Neuron (in vitro differentiated cells): Measurements from ENCODE around the gene DGKA.

Experiments
- H2AFZ ChIP-seq: one replicate; pipeline ENCODE4 v1.6.1; 2013; ENCODE audit warnings: low read depth, mild to moderate bottlenecking, inconsistent platforms, low read length, moderate library complexity
- H3K27me3 ChIP-seq: one replicate; pipeline ENCODE4 v1.6.1; 2013; ENCODE audit warnings: low read length; ENCODE audit not compliant: insufficient read depth
- H3K36me3 ChIP-seq: one replicate; pipeline ENCODE4 v1.6.1; 2013; ENCODE audit warnings: low read length; ENCODE audit not compliant: insufficient read depth
- H3K4me1 ChIP-seq: one replicate; pipeline ENCODE4 v1.6.1; 2013; ENCODE audit warnings: low read length; ENCODE audit not compliant: insufficient read depth
- H3K4me3 ChIP-seq: 2 replicates; pipeline ENCODE4 v1.5.1; 2013; ENCODE audit warnings: mild to moderate bottlenecking, low read length, moderate library complexity
- H3K9me3 ChIP-seq: one replicate; pipeline ENCODE4 v1.6.1; 2013; ENCODE audit warnings: low read length

The DGKA gene

GRCh38 chr12:55934773-55935172 is 3.8 kb downstream of the DGKA start:
- H3K4me3 ChIP-seq, result no peak overlapping the region
- H3K9me3 ChIP-seq, result no peaks in the 10 kb centered on the region
- no peaks in the 10 kb centered on the region for H3K36me3 ChIP-seq

GRCh38 chr12:55935738-55936151 is 4.8 kb downstream of the DGKA start:
- H2AFZ ChIP-seq, result no peak overlapping the region

More at GRCh38 chr12:55934773-55935172, 3.8 kb downstream of the DGKA start:
- H3K4me1 ChIP-seq, result peaks cover 12% of the 10 kb centered on the region
- no peak overlapping the region for H2AFZ ChIP-seq
- H3K27me3 ChIP-seq, result peaks cover 6% of the 10 kb centered on the region

GRCh38 chr12:55937981-55938380 is 7.0 kb downstream of the DGKA start:
- H3K4me3 ChIP-seq, result no peak overlapping the region
- no peaks in the 10 kb centered on the region for H3K36me3 ChIP-seq
- H3K27me3 ChIP-seq, result no peaks in the 10 kb centered on the region
- no peak overlapping the region for H2AFZ ChIP-seq
- H3K4me1 ChIP-seq, result peaks cover 7% of the 10 kb centered on the region
- H3K9me3 ChIP-seq, result no peaks in the 10 kb centered on the region

More at GRCh38 chr12:55935738-55936151, 4.8 kb downstream of the DGKA start:
- H3K27me3 ChIP-seq, result peaks cover 6% of the 10 kb centered on the region
- H3K36me3 ChIP-seq, result no peaks in the 10 kb centered on the region
- H3K9me3 ChIP-seq, result no peaks in the 10 kb centered on the region
- peaks cover 17% of the 10 kb centered on the region for H3K4me1 ChIP-seq
- no peak overlapping the region for H3K4me3 ChIP-seq

- no peak overlapping the region for H2AFZ ChIP-seq
- no peaks in the 10 kb centered on the region for H3K36me3 ChIP-seq
- H3K4me3 ChIP-seq, result no peak overlapping the region
- no peaks in the 10 kb centered on the region for H3K27me3 ChIP-seq
- H3K9me3 ChIP-seq, result no peaks in the 10 kb centered on the region
- peaks cover 7% of the 10 kb centered on the region for H3K4me1 ChIP-seq
Observed at GRCh38 chr12:55938826-55939501, 8.0 kb downstream of the DGKA start.

GRCh38 chr12:55940065-55940732 is 9.2 kb downstream of the DGKA start:
- no peak overlapping the region for H2AFZ ChIP-seq
- H3K27me3 ChIP-seq, result no peaks in the 10 kb centered on the region
- H3K4me3 ChIP-seq, result no peak overlapping the region
- no peaks in the 10 kb centered on the region for H3K9me3 ChIP-seq
- H3K36me3 ChIP-seq, result no peaks in the 10 kb centered on the region
- H3K4me1 ChIP-seq, result peaks cover 7% of the 10 kb centered on the region

GRCh38 chr12:55942055-55942454 is 11.1 kb downstream of the DGKA start:
- Histone ChIP-seq H3K4me1 (peaks cover 7% of the 10 kb centered on the region), H3K4me3 (no peak overlapping the region), H3K9me3 (no peaks in the 10 kb centered on the region), H2AFZ (no peak overlapping the region), H3K27me3 (no peaks in the 10 kb centered on the region), H3K36me3 (no peaks in the 10 kb centered on the region)

GRCh38 chr12:55942577-55943136 is 11.7 kb downstream of the DGKA start:
- Histone ChIP-seq H3K9me3 (no peaks in the 10 kb centered on the region), H3K4me3 (no peak overlapping the region), H3K4me1 (peaks cover 7% of the 10 kb centered on the region), H3K36me3 (no peaks in the 10 kb centered on the region), H3K27me3 (no peaks in the 10 kb centered on the region), H2AFZ (no peak overlapping the region)

- H3K27me3 ChIP-seq, result no peaks in the 10 kb centered on the region
- H2AFZ ChIP-seq, result no peak overlapping the region
- H3K9me3 ChIP-seq, result no peaks in the 10 kb centered on the region
- no peak overlapping the region for H3K4me3 ChIP-seq
- H3K36me3 ChIP-seq, result no peaks in the 10 kb centered on the region
- no peaks in the 10 kb centered on the region for H3K4me1 ChIP-seq
Observed at GRCh38 chr12:55946553-55946952, 15.6 kb downstream of the DGKA start.

- Histone ChIP-seq H3K27me3 (no peaks in the 10 kb centered on the region), H3K4me3 (no peak overlapping the region), H3K9me3 (no peaks in the 10 kb centered on the region), H3K36me3 (no peaks in the 10 kb centered on the region), H2AFZ (no peak overlapping the region), H3K4me1 (no peaks in the 10 kb centered on the region)
Observed at GRCh38 chr12:55955344-55955743, 24.4 kb downstream of the DGKA start.

- H3K27me3 ChIP-seq, result no peaks in the 10 kb centered on the region
Observed at GRCh38 chr12:55955800-55956508, 25.0 kb downstream of the DGKA start.

GRCh38 chr12:55957106-55957859 is 26.3 kb downstream of the DGKA start:
- H2AFZ ChIP-seq, result no peak overlapping the region
- H3K9me3 ChIP-seq, result no peaks in the 10 kb centered on the region
- H3K36me3 ChIP-seq, result no peaks in the 10 kb centered on the region
- no peaks in the 10 kb centered on the region for H3K4me1 ChIP-seq
- H3K4me3 ChIP-seq, result no peak overlapping the region
- no peaks in the 10 kb centered on the region for H3K27me3 ChIP-seq

More at GRCh38 chr12:55955800-55956508, 25.0 kb downstream of the DGKA start:
- Histone ChIP-seq H3K9me3 (no peaks in the 10 kb centered on the region), H3K36me3 (no peaks in the 10 kb centered on the region), H3K4me3 (no peak overlapping the region), H2AFZ (no peak overlapping the region), H3K4me1 (no peaks in the 10 kb centered on the region)

GRCh38 chr12:55963760-55964159 is 32.8 kb downstream of the DGKA start:
- peaks cover 10% of the 10 kb centered on the region for H3K36me3 ChIP-seq
- H3K27me3 ChIP-seq, result no peaks in the 10 kb centered on the region
- no peak overlapping the region for H2AFZ ChIP-seq
- H3K4me1 ChIP-seq, result peaks cover 24% of the 10 kb centered on the region
- H3K9me3 ChIP-seq, result no peaks in the 10 kb centered on the region
- H3K4me3 ChIP-seq, result no peak overlapping the region
